Peyer's patch (tissue), 4 donors: ENCODE results near the gene PRAMEF11.
"Not testable (repeated sequence)": the region's sequence is repeated elsewhere in the genome, so short reads cannot be mapped to it uniquely, and the experiment has no call there.

Experiments used
- CTCF ChIP-seq, 6 experiments: fragments of 450-650 bp in 4 of 6; fragments of 200-600 bp in 2 of 6; sonication (generic) in 1 of 6; IDR thresholded peaks; one replicate each; pipeline ENCODE4 v1.5.1; 2017 to 2019; ENCODE audit warnings: antibody characterized with exemption in 6 of 6, mild to moderate bottlenecking in 3 of 6, moderate library complexity in 1 of 6
- POLR2A ChIP-seq, 2 donors: fragments of 450-650 bp; IDR thresholded peaks; one replicate each; pipeline ENCODE4 v1.5.1; 2017; ENCODE audit warnings: antibody characterized with exemption in 2 of 2, mild to moderate bottlenecking in 2 of 2, moderate library complexity in 2 of 2

- not testable (repeated sequence) for TF ChIP-seq POLR2A, CTCF (IDR thresholded peaks at IDR 0.05)
Observed at GRCh38 chr1:12848620-12849019, 17.4 kb upstream of the PRAMEF11 start, which contains the start of gene HNRNPCL1.
